Activated T-cell treated with anti-CD3 and anti-CD28 coated beads, Interleukin-2, amount 50 U/mL, for 24 hours (primary cell): Measurements from ENCODE around the gene PICALM.

ENCODE experiments used
- DNase-seq: peaks from one replicate; pipeline ENCODE4 v3.0.0-alpha.2; 2020
- H3K27ac Mint-ChIP-seq: 2 replicates; pipeline ENCODE4 v1.8.0; 2020; ENCODE audit warnings: mild to moderate bottlenecking, mixed read lengths
- H3K27me3 Mint-ChIP-seq: 2 replicates; pipeline ENCODE4 v1.8.0; 2020; ENCODE audit warnings: mixed read lengths
- H3K36me3 Mint-ChIP-seq: 2 replicates; pipeline ENCODE4 v1.8.0; 2020; ENCODE audit warnings: low read depth, mixed read lengths
- H3K4me1 Mint-ChIP-seq: 2 replicates; pipeline ENCODE4 v1.8.0; 2020; ENCODE audit warnings: low read depth, mixed read lengths
- H3K4me3 Mint-ChIP-seq: 2 replicates; pipeline ENCODE4 v1.8.0; 2020; ENCODE audit warnings: mild to moderate bottlenecking, moderate library complexity, mixed read lengths
- H3K9me3 Mint-ChIP-seq: 2 replicates; pipeline ENCODE4 v1.8.0; 2020; ENCODE audit warnings: mixed read lengths

The PICALM gene

DNA sequence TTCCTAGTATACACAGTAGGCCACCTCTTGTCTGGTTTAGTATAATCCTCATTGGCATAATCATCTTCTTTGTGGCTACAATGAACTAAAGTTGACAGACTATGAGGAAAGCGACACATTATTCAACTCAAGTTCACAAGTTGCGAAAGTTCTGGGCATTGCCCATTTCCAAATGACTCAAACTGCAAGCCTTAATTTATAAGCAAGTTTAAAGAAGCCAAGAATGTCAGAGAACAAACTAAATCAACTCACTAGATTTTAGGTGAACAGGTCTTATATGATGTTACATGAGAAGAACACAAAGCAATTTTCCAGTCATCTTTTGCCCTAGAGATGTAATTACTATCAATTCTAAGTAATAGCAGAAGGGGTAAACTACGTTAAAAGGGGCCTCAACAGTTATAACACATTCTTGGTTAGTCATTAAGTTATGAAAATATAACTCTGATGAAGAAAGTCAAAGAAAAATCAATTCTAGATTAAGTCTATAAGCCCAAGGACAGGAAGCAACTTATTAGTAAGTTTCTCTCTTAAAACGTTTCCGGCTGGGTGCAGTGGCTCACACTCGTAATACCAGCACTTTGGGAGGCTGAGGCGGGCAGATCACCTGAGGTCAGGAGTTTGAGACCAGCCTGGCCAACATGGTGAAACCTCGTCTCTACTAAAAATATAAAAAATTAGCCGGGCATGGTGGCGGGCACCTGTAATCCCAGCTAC is 21.5 kb downstream of the PICALM start:
- DNase-seq, result peak; percentile 58
- peak overlapping the region; percentile 97 for H3K27ac Mint-ChIP-seq
- H3K27me3 Mint-ChIP-seq, result no peaks in the 10 kb centered on the region
- H3K9me3 Mint-ChIP-seq, result peaks cover 2% of the 10 kb centered on the region
- peaks cover 90% of the 10 kb centered on the region for H3K4me1 Mint-ChIP-seq
- H3K36me3 Mint-ChIP-seq, result peaks cover 48% of the 10 kb centered on the region
- H3K4me3 Mint-ChIP-seq, result peak overlapping the region; percentile 45

DNA sequence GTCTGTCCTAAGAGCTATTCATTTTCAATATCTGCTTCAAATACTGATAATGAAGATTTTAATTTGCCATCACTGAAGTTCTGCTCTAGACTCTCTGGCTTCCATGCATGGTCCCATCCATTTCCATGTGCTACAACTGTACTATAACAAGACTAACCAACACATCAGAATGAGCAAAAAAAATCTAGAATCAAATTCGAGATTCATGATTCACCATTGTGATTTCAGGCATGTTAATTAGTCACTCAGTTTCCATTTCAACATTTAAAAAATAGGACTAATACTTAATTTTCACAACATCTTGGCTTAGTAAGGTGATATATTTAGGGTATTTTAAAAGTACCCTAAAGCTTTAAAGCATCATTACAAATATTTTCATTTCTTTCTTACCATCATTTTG is 22.8 kb downstream of the PICALM start:
- Mint-ChIP-seq H3K4me3 (peak overlapping the region; percentile 45), H3K9me3 (peaks cover 2% of the 10 kb centered on the region), H3K27ac (peak overlapping the region; percentile 97), H3K4me1 (peaks cover 91% of the 10 kb centered on the region), H3K36me3 (peaks cover 42% of the 10 kb centered on the region), H3K27me3 (no peaks in the 10 kb centered on the region)
- no peak for DNase-seq

GRCh38 chr11:86043765-86044503 is 24.9 kb downstream of the PICALM start:
- Mint-ChIP-seq H3K27ac (peak overlapping the region; percentile 78), H3K27me3 (no peaks in the 10 kb centered on the region), H3K4me1 (peaks cover 86% of the 10 kb centered on the region), H3K36me3 (peaks cover 44% of the 10 kb centered on the region), H3K9me3 (peaks cover 2% of the 10 kb centered on the region), H3K4me3 (peak overlapping the region; percentile 13)
- DNase-seq, result no peak

- Mint-ChIP-seq H3K27ac (peak overlapping the region; percentile 86), H3K4me1 (peaks cover 74% of the 10 kb centered on the region), H3K9me3 (peaks cover 2% of the 10 kb centered on the region), H3K4me3 (peak overlapping the region; percentile 28), H3K36me3 (peaks cover 53% of the 10 kb centered on the region), H3K27me3 (no peaks in the 10 kb centered on the region)
- DNase-seq, result no peak
Measured at GRCh38 chr11:86041975-86042378, 26.9 kb downstream of the PICALM start.

DNA sequence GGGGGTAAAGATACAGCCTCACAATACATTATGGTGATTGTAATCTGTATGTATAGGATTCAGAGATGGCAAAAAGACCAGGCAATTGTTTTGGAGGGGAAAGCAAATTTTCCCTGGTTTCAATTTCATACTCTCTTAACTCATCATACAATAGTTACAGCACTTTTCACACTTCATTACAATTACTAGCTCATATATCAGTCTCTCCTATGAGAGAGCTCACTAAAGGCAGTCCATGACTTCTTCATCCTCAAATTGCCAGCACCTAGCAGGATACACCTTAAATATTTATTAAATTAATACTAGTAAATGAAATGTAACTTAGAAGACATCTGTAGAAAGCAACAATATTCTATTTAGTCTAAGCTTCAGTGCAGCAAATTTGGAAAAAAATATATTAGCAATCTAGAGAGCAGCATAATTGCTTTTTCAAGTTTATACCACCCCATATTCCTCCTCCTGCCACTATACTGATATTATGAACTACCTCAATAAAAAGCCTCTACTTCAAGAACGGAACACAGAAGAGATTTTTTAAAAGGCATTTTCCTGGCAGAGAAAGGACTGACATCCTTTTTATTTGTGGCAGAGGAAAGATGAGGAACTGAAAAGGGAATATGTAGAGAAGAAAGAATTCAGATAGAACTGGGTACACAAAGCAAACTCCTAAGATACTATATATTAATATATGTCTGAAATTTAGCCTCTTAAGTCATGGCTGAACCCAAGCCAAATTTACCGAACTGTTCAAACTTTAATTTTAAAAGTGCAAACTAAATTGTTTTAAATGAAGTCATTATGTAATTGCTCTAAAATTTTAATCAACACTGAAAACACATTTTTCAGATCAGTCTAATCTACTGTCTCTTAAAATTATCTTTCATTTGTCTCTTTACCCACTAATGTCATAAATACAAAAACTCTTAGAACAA is 27.7 kb downstream of the PICALM start:
- no peak overlapping the region for H3K4me3 Mint-ChIP-seq
- no peak for DNase-seq

DNA sequence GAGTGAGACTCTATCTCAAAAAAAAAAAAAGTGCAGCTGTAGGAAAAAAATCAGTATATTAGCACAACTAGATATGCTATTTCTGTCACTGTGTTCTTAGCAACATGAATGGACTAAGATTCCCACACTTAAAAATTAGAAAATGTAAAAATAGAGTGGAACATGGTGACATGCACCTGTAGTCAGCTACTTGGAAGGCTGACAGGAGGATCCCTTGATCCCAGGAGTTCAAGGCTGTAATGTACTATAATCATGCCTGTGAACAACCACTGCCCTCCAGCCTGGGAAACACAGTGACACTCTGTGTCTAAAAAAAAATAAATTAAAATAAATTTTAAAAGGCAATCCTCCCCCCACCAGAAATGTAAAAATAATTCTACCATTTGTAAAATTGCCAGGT is 29.8 kb downstream of the PICALM start:
- Mint-ChIP-seq H3K27me3 (no peaks in the 10 kb centered on the region), H3K4me1 (peaks cover 71% of the 10 kb centered on the region), H3K9me3 (no peaks in the 10 kb centered on the region), H3K27ac (peak overlapping the region; percentile 37), H3K4me3 (no peak overlapping the region), H3K36me3 (peaks cover 57% of the 10 kb centered on the region)
- DNase-seq, result no peak

More for the DNA sequence above, 27.7 kb downstream of the PICALM start:
- Mint-ChIP-seq H3K4me1 (peaks cover 71% of the 10 kb centered on the region), H3K36me3 (peaks cover 56% of the 10 kb centered on the region), H3K27ac (peak overlapping the region; percentile 86), H3K27me3 (no peaks in the 10 kb centered on the region), H3K9me3 (peaks cover 2% of the 10 kb centered on the region)

DNA sequence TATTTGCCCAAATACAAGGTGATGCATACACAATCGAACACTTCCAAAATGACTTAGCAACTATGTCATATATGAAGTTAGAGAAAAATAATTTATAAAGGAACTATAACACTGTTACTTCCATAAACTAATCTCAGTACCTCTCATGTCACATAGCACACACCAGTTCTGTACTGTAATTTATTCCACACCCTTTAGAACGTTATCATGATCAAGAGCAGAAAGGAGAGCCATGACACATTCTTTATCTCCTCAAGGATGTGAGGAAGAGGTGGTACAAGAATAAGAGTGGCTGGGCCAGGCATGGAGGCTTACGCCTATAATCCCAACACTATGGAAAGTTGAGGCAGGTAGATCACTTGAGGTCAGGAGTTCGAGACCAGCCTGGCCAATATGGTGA is 31.1 kb downstream of the PICALM start:
- peak overlapping the region; percentile 71 for H3K27ac Mint-ChIP-seq
- H3K9me3 Mint-ChIP-seq, result no peaks in the 10 kb centered on the region
- H3K36me3 Mint-ChIP-seq, result peaks cover 57% of the 10 kb centered on the region
- DNase-seq, result no peak
- H3K27me3 Mint-ChIP-seq, result no peaks in the 10 kb centered on the region
- peaks cover 69% of the 10 kb centered on the region for H3K4me1 Mint-ChIP-seq
- no peak overlapping the region for H3K4me3 Mint-ChIP-seq

DNA sequence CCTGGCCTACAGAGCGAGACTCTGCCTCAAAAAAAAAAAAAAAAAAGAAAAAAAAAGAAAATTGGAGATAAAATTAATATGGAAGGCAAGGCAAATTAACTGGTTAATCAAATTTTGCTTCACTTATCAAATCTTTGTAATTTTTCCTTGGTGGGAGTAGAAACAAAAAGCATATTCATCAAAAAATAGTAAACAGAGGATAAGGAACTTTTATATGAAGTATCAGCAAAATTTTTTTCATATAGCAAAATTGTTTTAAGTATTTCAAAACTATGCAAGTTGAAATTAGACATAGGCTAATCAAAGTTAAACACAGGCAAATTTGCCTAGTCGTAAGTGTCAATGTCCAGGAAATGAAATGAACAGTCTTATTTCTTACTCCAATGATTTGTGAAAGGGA is 33.0 kb downstream of the PICALM start:
- no peak for DNase-seq
- H3K27ac Mint-ChIP-seq, result peak overlapping the region; percentile 28
- H3K9me3 Mint-ChIP-seq, result no peaks in the 10 kb centered on the region
- peaks cover 67% of the 10 kb centered on the region for H3K36me3 Mint-ChIP-seq
- no peak overlapping the region for H3K4me3 Mint-ChIP-seq
- H3K4me1 Mint-ChIP-seq, result peaks cover 66% of the 10 kb centered on the region
- H3K27me3 Mint-ChIP-seq, result no peaks in the 10 kb centered on the region

GRCh38 chr11:86035164-86035563 is 33.7 kb downstream of the PICALM start:
- peak overlapping the region; percentile 53 for H3K27ac Mint-ChIP-seq
- no peaks in the 10 kb centered on the region for H3K9me3 Mint-ChIP-seq
- H3K36me3 Mint-ChIP-seq, result peaks cover 70% of the 10 kb centered on the region
- DNase-seq, result no peak
- no peak overlapping the region for H3K4me3 Mint-ChIP-seq
- peaks cover 64% of the 10 kb centered on the region for H3K4me1 Mint-ChIP-seq
- no peaks in the 10 kb centered on the region for H3K27me3 Mint-ChIP-seq

DNA sequence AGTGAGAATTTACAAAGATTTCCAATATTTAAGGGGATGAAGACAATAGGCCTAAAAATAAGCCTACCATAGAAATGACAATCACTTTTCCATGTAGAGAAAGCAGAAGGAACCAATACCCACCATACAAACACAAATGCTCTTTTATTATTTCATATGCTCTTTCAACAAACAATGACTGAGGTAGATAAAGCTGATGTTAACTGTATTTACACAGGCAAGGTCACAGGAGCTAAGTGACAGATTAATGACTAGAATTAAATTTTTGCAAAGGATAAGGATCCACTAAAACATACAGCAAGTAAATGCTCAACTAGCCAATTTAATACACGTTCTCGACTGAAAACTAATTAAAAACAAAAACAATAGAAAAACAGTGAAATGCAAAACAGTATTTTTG is 34.2 kb downstream of the PICALM start:
- Mint-ChIP-seq H3K27me3 (no peaks in the 10 kb centered on the region), H3K4me1 (peaks cover 61% of the 10 kb centered on the region), H3K27ac (peak overlapping the region; percentile 53), H3K4me3 (no peak overlapping the region), H3K9me3 (no peaks in the 10 kb centered on the region), H3K36me3 (peaks cover 70% of the 10 kb centered on the region)
- no peak for DNase-seq

- H3K9me3 Mint-ChIP-seq, result no peaks in the 10 kb centered on the region
- no peaks in the 10 kb centered on the region for H3K27me3 Mint-ChIP-seq
- H3K36me3 Mint-ChIP-seq, result peaks cover 94% of the 10 kb centered on the region
- peak overlapping the region; percentile 89 for H3K27ac Mint-ChIP-seq
- no peak for DNase-seq
- no peak overlapping the region for H3K4me3 Mint-ChIP-seq
- H3K4me1 Mint-ChIP-seq, result peaks cover 50% of the 10 kb centered on the region
Measured at GRCh38 chr11:86021377-86021776, 47.5 kb downstream of the PICALM start.

GRCh38 chr11:86018249-86018648 is 50.6 kb downstream of the PICALM start:
- no peak for DNase-seq
- no peak overlapping the region for H3K4me3 Mint-ChIP-seq
- H3K9me3 Mint-ChIP-seq, result no peaks in the 10 kb centered on the region
- peaks cover 97% of the 10 kb centered on the region for H3K36me3 Mint-ChIP-seq
- H3K4me1 Mint-ChIP-seq, result peaks cover 49% of the 10 kb centered on the region
- H3K27ac Mint-ChIP-seq, result no peak overlapping the region
- H3K27me3 Mint-ChIP-seq, result no peaks in the 10 kb centered on the region

DNA sequence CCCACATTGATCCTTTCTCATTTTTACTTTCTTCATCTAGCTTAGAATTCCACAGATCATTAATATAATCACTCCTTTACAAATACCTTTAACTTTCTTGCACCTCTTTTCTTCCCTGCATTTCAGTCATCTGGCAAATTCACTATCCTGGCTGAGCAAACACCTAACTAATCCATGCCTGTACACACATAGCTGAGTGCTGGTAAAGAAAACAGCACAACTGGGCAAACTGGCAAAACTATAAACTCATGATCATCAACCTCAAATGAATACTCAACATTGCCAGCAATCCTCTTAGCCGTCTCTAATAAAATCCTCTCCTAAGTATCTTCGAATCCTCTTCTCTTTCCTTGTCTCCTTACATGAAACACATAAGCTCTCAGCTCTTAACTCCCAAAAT is 52.4 kb downstream of the PICALM start:
- Mint-ChIP-seq H3K4me3 (no peak overlapping the region), H3K27me3 (no peaks in the 10 kb centered on the region), H3K27ac (peak overlapping the region; percentile 70), H3K36me3 (peaks cover 93% of the 10 kb centered on the region), H3K4me1 (peaks cover 33% of the 10 kb centered on the region), H3K9me3 (no peaks in the 10 kb centered on the region)
- no peak for DNase-seq

DNA sequence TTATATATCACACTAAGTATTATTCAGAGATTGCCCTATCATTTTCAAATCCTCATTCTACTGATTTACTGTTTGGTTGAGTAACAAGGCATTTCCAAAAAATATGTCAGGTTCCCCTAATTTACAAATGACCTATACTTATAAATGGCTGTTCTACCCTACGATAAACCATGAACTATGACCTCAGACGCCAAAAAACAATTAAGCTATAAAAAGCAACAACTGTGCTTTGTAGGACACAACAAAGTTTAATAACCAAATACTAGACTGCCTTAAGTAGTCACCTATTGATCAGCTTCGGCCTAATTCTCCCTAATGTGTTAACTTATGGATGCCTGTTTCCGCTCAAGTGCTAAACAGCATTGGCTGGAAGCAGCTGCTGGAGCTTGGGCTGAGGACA is 53.2 kb downstream of the PICALM start:
- Mint-ChIP-seq H3K9me3 (no peaks in the 10 kb centered on the region), H3K27ac (peak overlapping the region; percentile 70), H3K4me3 (no peak overlapping the region), H3K36me3 (peaks cover 93% of the 10 kb centered on the region), H3K4me1 (peaks cover 26% of the 10 kb centered on the region), H3K27me3 (no peaks in the 10 kb centered on the region)
- no peak for DNase-seq
